HCT116 (cell line): ENCODE results near the gene CBX8. TPM values are rescaled to one million over a fixed set of nuclear protein-coding genes. Genes with fewer than 3 reads are reported as not detected.

Source experiments
- ATAC-seq: fragments of 200-7000 bp; cut with Tn5 transposase; 2 replicates; pipeline ENCODE4 v1.9.1; 2020; ENCODE audit warnings: mild to moderate bottlenecking, moderate library complexity
- BruUV-seq: library from RNA; stranded (reverse); fragments of 400-500 nt; replicated peaks from 2 replicates; lab custom pipeline; 2021; lab: Mats Ljungman, UMichigan
- CTCF ChIA-PET: fragments of 300-600 bp; sonication (Branson Sonifier 250); formaldehyde crosslinking; loops from one replicate; lab custom pipeline; 2021; ENCODE audit warnings: antibody characterized with exemption; lab: Charles Lee
- POLR2A ChIA-PET: fragments of 300-600, 350-600 bp; sonication (Branson Sonifier 250); formaldehyde crosslinking; loops from one replicate; lab custom pipeline; 2021; ENCODE audit warnings: antibody characterized with exemption; lab: Charles Lee
- RAD21 ChIA-PET, 2 experiments: fragments of 300-600 bp; sonication (Branson Sonifier 250); formaldehyde crosslinking; loops; one replicate each; lab custom pipeline; 2023; ENCODE audit warnings: low total read pairs in 2 of 2; ENCODE audit not compliant: uncharacterized antibody in 2 of 2, unreplicated experiment in 2 of 2, low non-redundant PET in 1 of 2; lab: Charles Lee
- DNase-seq: peaks from one replicate; pipeline ENCODE4 v3.0.0-alpha.2; 2010; ENCODE audit warnings: low read depth, low spot score
- H2AFZ ChIP-seq: fragments of 200-600 bp; shearing (Covaris generic), sonication (generic); 2 replicates; pipeline ENCODE4 v1.6.1; 2017; ENCODE audit warnings: low read depth, mixed run types, mixed read lengths, antibody characterized with exemption, low read length; ENCODE audit not compliant: poor library complexity, severe bottlenecking
- H3K27ac ChIP-seq: 2 replicates; pipeline ENCODE4 v1.5.1; 2012; ENCODE audit warnings: low read depth, low read length
- H3K27me3 ChIP-seq: fragments of 200-600 bp; sonication (generic); 2 replicates; pipeline ENCODE4 v1.6.1; 2016; ENCODE audit warnings: mixed run types, low read length, mixed read lengths; ENCODE audit not compliant: insufficient read depth
- H3K36me3 ChIP-seq, 2 experiments: fragments of 200-500 bp in 1 of 2; fragments of 200-600 bp in 1 of 2; sonication (Bioruptor generic) in 1 of 2; sonication (generic) in 1 of 2; 2 replicates each; pipeline versions ENCODE4 v1.5.1 to v1.6.1; 2014 to 2016; ENCODE audit warnings: low read length in 2 of 2, inconsistent platforms in 1 of 2, mixed read lengths in 1 of 2, mixed run types in 1 of 2; ENCODE audit not compliant: insufficient read depth in 2 of 2, control insufficient read depth in 1 of 2
- H3K4me1 ChIP-seq, 2 experiments: fragments of 200-600 bp in 1 of 2; sonication (generic) in 1 of 2; 2 replicates each; pipeline versions ENCODE4 v1.5.1 to v1.6.1; 2012 to 2017; ENCODE audit warnings: low read length in 2 of 2, inconsistent platforms in 1 of 2, mild to moderate bottlenecking in 1 of 2, mixed read lengths in 1 of 2, mixed run types in 1 of 2, moderate library complexity in 1 of 2; ENCODE audit not compliant: insufficient read depth in 2 of 2, control insufficient read depth in 1 of 2
- H3K4me2 ChIP-seq: fragments of 200-600 bp; sonication (generic); 2 replicates; pipeline ENCODE4 v1.6.1; 2017; ENCODE audit warnings: mixed run types, low read length, mixed read lengths
- H3K4me3 ChIP-seq, 2 experiments: fragments of 200-600 bp in 1 of 2; sonication (generic) in 1 of 2; replicated peaks in 1 of 2; 2 replicates each; pipeline ENCODE4 v1.5.1; 2011 to 2016; ENCODE audit warnings: low read length in 2 of 2, control low read depth in 1 of 2, low read depth in 1 of 2, mild to moderate bottlenecking in 1 of 2, mixed read lengths in 1 of 2, mixed run types in 1 of 2
- H3K79me2 ChIP-seq: fragments of 200-600 bp; sonication (generic); 2 replicates; pipeline ENCODE4 v1.6.1; 2017; ENCODE audit warnings: mild to moderate bottlenecking, mixed run types, low read length, moderate library complexity, mixed read lengths; ENCODE audit not compliant: insufficient read depth
- H3K9ac ChIP-seq: fragments of 200-600 bp; sonication (generic); 2 replicates; pipeline ENCODE4 v1.6.1; 2016; ENCODE audit warnings: low read length, mixed read lengths
- H3K9me2 ChIP-seq: fragments of 200-600 bp; sonication (generic), shearing (Covaris generic); 2 replicates; pipeline ENCODE4 v1.6.1; 2017; ENCODE audit warnings: mixed run types, mild to moderate bottlenecking, moderate library complexity; ENCODE audit not compliant: insufficient read depth
- H3K9me3 ChIP-seq, 2 experiments: fragments of 200-500 bp in 1 of 2; fragments of 200-600 bp in 1 of 2; sonication (Bioruptor generic) in 1 of 2; sonication (generic) in 1 of 2; 2 replicates each; pipeline ENCODE4 v1.6.1; 2014 to 2017; ENCODE audit warnings: low read length in 2 of 2, mixed read lengths in 2 of 2, inconsistent platforms in 1 of 2, low read depth in 1 of 2, mild to moderate bottlenecking in 1 of 2, mixed run types in 1 of 2, moderate library complexity in 1 of 2; ENCODE audit not compliant: control insufficient read depth in 1 of 2, insufficient read depth in 1 of 2
- H4K20me1 ChIP-seq: fragments of 200-600 bp; sonication (generic), shearing (Covaris generic); 2 replicates; pipeline ENCODE4 v1.6.1; 2017; ENCODE audit warnings: mixed run types, mild to moderate bottlenecking, moderate library complexity; ENCODE audit not compliant: insufficient read depth
- POLR2A ChIP-seq: IDR thresholded peaks from 2 replicates; pipeline ENCODE4 v1.7.0; 2011; ENCODE audit warnings: borderline replicate concordance; ENCODE audit not compliant: insufficient read depth, insufficient read length; ENCODE audit errors: extremely low read depth
- RAD21 ChIP-seq: IDR thresholded peaks from 2 replicates; pipeline ENCODE4 v1.6.1; 2012; ENCODE audit warnings: low read depth, mild to moderate bottlenecking
- REST ChIP-seq: IDR thresholded peaks from 2 replicates; pipeline ENCODE4 v1.6.1; 2012; ENCODE audit warnings: low read depth
- SIN3A ChIP-seq: IDR thresholded peaks from 2 replicates; pipeline ENCODE4 v1.6.1; 2012; ENCODE audit warnings: low read depth
- ZNF274 ChIP-seq: fragments of 200-500 bp; sonication (Bioruptor generic); IDR thresholded peaks from 2 replicates; pipeline ENCODE4 v1.6.1; 2014; ENCODE audit warnings: mild to moderate bottlenecking, low read depth, low read length, inconsistent platforms
- intact Hi-C: fragments of 100-400 bp; cut with micrococcal nuclease; formaldehyde crosslinking; loops from 2 replicates; pipeline ENCODE4 v1.10.0; 2022
- total RNA-seq: library from RNA; stranded (reverse); gene quantifications from one replicate; pipeline ENCODE4 v1.2.1, GENCODE V29; 2021; ENCODE audit not compliant: unreplicated experiment

Gene CBX8
- total RNA-seq, 1 experiment from 2014 or later = 29.0 TPM

- POLR2A ChIA-PET = interaction anchor here (1.2 kb wide), 1 partner anchor 51 kb away, joined by 3 read pairs; no protein-coding TSS in a partner anchor
- DNase-seq = no peak
- Histone ChIP-seq H3K79me2 (no peaks in the 10 kb centered on the region), H3K4me1 (peaks cover 8 to 19% of the 10 kb centered on the region in 2 experiments), H3K9me2 (no peaks in the 10 kb centered on the region), H3K27me3 (no peaks in the 10 kb centered on the region), H3K36me3 (peaks cover 4 to 10% of the 10 kb centered on the region in 2 experiments; a peak in 3 of 4 replicates), H3K4me3 (no peak overlapping the region), H3K4me2 (no peak overlapping the region), H3K27ac (no peak overlapping the region), H3K9me3 (no peaks in the 10 kb centered on the region), H2AFZ (no peak overlapping the region), H4K20me1 (no peaks in the 10 kb centered on the region), H3K9ac (no peak overlapping the region)
- RAD21 ChIA-PET = interaction anchor here in 1 of 2 experiments (1.5 kb wide), 1 partner anchor 127 kb away, joined by 5 read pairs; no protein-coding TSS in a partner anchor
- ATAC-seq = no peak
- TF ChIP-seq REST = no peak
- TF ChIP-seq POLR2A = no peak
- TF ChIP-seq SIN3A = no peak
- no peak for TF ChIP-seq ZNF274
- no peak for TF ChIP-seq RAD21
- BruUV-seq = no TSS peak
- CTCF ChIA-PET = interaction anchor here (1.0 to 2.7 kb wide), 8 partner anchors 9 to 205 kb away, joined by 3 to 10 read pairs (median 5); partner anchors contain the start of genes CBX4 and CBX8
- intact Hi-C loops = loop anchor here (5.0 kb wide), 1 partner anchor 184 kb away; no protein-coding TSS in a partner anchor
Measured at GRCh38 chr17:79788455-79788854, 8.4 kb downstream of the CBX8 start.
